GM23338 (cell line): Measurements from ENCODE around the gene TMEM88. TPM values are rescaled to one million over a fixed set of nuclear protein-coding genes. Genes with fewer than 3 reads are reported as not detected.

Source experiments
- ATAC-seq: fragments of 200-7000 bp; cut with Tn5 transposase; 3 replicates; pipeline ENCODE4 v1.9.1; 2020
- DNase-seq: peaks from one replicate; pipeline ENCODE4 v3.0.0-alpha.2; 2015; ENCODE audit warnings: low spot score
- H2AFZ ChIP-seq: fragments of 200-600 bp; sonication (generic); 2 replicates; pipeline ENCODE4 v1.8.0; 2016; ENCODE audit warnings: antibody characterized with exemption, mild to moderate bottlenecking, moderate library complexity
- H3F3A ChIP-seq: fragments of 200-600 bp; sonication (generic); replicated peaks from 2 replicates; pipeline ENCODE4 v1.8.0; 2017; ENCODE audit warnings: antibody characterized with exemption, mixed run types, low read depth
- H3K27ac ChIP-seq: fragments of 200-600 bp; sonication (generic); 2 replicates; pipeline ENCODE4 v1.6.1; 2016; ENCODE audit warnings: low read depth
- H3K27me3 ChIP-seq: fragments of 200-600 bp; sonication (generic); 2 replicates; pipeline ENCODE4 v1.8.0; 2016; ENCODE audit warnings: mild to moderate bottlenecking, mixed run types, moderate library complexity; ENCODE audit not compliant: insufficient read depth
- H3K36me3 ChIP-seq: fragments of 200-600 bp; sonication (generic); 2 replicates; pipeline ENCODE4 v1.8.0; 2016; ENCODE audit warnings: mild to moderate bottlenecking; ENCODE audit not compliant: insufficient read depth
- H3K4me1 ChIP-seq: fragments of 200-600 bp; sonication (generic); 2 replicates; pipeline ENCODE4 v1.8.0; 2016; ENCODE audit warnings: mild to moderate bottlenecking, moderate library complexity; ENCODE audit not compliant: insufficient read depth
- H3K4me2 ChIP-seq: fragments of 200-600 bp; sonication (generic); 2 replicates; pipeline ENCODE4 v1.7.1; 2017; ENCODE audit warnings: mixed run types
- H3K4me3 ChIP-seq: fragments of 200-600 bp; sonication (generic); 2 replicates; pipeline ENCODE4 v1.6.1; 2016; ENCODE audit warnings: mixed run types
- H3K79me2 ChIP-seq: fragments of 200-600 bp; sonication (generic); replicated peaks from 2 replicates; pipeline ENCODE4 v1.8.0; 2017; ENCODE audit warnings: mild to moderate bottlenecking; ENCODE audit not compliant: insufficient read depth
- H3K9me2 ChIP-seq: fragments of 200-600 bp; sonication (generic); 2 replicates; pipeline ENCODE4 v1.8.0; 2017; ENCODE audit not compliant: insufficient read depth
- H4K20me1 ChIP-seq: fragments of 200-600 bp; sonication (generic); replicated peaks from 2 replicates; pipeline ENCODE4 v1.8.0; 2017; ENCODE audit warnings: mild to moderate bottlenecking; ENCODE audit not compliant: insufficient read depth
- H3K27ac Mint-ChIP-seq: 2 replicates; pipeline ENCODE4 v1.8.0; 2020; ENCODE audit warnings: inconsistent platforms, mild to moderate bottlenecking, moderate library complexity, mixed read lengths
- H3K27me3 Mint-ChIP-seq: 3 replicates; pipeline ENCODE4 v1.8.0; 2022; ENCODE audit warnings: low read depth, mild to moderate bottlenecking, moderate library complexity, mixed read lengths, inconsistent platforms; ENCODE audit not compliant: insufficient read depth, poor library complexity
- H3K36me3 Mint-ChIP-seq: 3 replicates; pipeline ENCODE4 v1.8.0; 2021; ENCODE audit warnings: low read depth, mild to moderate bottlenecking, inconsistent platforms, moderate library complexity, mixed read lengths
- H3K4me1 Mint-ChIP-seq: 3 replicates; pipeline ENCODE4 v1.8.0; 2020; ENCODE audit warnings: mild to moderate bottlenecking, inconsistent platforms, mixed read lengths
- H3K4me3 Mint-ChIP-seq: 3 replicates; pipeline ENCODE4 v1.8.0; 2021; ENCODE audit warnings: moderate library complexity, mild to moderate bottlenecking, inconsistent platforms, mixed read lengths
- H3K9me3 Mint-ChIP-seq: 3 replicates; pipeline ENCODE4 v1.8.0; 2020; ENCODE audit warnings: moderate library complexity, mild to moderate bottlenecking, inconsistent platforms, mixed read lengths
- CREB1 ChIP-seq: fragments of 250-450 bp; sonication (Bioruptor Pico); IDR thresholded peaks from 2 replicates; pipeline ENCODE4 v1.5.0; 2020; ENCODE audit warnings: low read depth, mild to moderate bottlenecking, moderate library complexity
- EZH2 ChIP-seq: fragments of 200-600 bp; sonication (generic); IDR thresholded peaks from one replicate; pipeline ENCODE4 v1.8.0; 2017; ENCODE audit warnings: antibody characterized with exemption, mild to moderate bottlenecking, low read depth; ENCODE audit not compliant: unreplicated experiment
- EZH2phosphoT487 ChIP-seq: fragments of 200-600 bp; sonication (generic); IDR thresholded peaks from one replicate; pipeline ENCODE4 v1.8.1; 2018; ENCODE audit warnings: antibody characterized with exemption; ENCODE audit not compliant: unreplicated experiment
- JUNB ChIP-seq: IDR thresholded peaks from one replicate; pipeline ENCODE4 v1.6.1; 2016; ENCODE audit warnings: antibody characterized with exemption; ENCODE audit not compliant: unreplicated experiment
- NANOG ChIP-seq: IDR thresholded peaks from 2 replicates; pipeline ENCODE4 v1.6.1; 2016; ENCODE audit warnings: antibody characterized with exemption, borderline replicate concordance
- POLR2AphosphoS5 ChIP-seq: IDR thresholded peaks from 2 replicates; pipeline ENCODE4 v1.6.1; 2016; ENCODE audit warnings: antibody characterized with exemption, low read depth
- STAT1 ChIP-seq: IDR thresholded peaks from one replicate; pipeline ENCODE4 v1.6.1; 2016; ENCODE audit warnings: antibody characterized with exemption; ENCODE audit not compliant: unreplicated experiment
- ZNF114 ChIP-seq: fragments of 250-450 bp; sonication (Bioruptor Pico); IDR thresholded peaks from 2 replicates; pipeline ENCODE4 v1.5.0; 2020; ENCODE audit warnings: mild to moderate bottlenecking, moderate library complexity
- ZNF331 ChIP-seq: fragments of 250-450 bp; sonication (Bioruptor Pico); IDR thresholded peaks from 2 replicates; pipeline ENCODE4 v1.5.0; 2020; ENCODE audit warnings: low read depth, mild to moderate bottlenecking, moderate library complexity
- polyA plus RNA-seq: library from polyadenylated mRNA; unstranded; fragments of >200 nt; fragmentation: Nextera tagmentation; extraction: Ambion mirVana; gene quantifications from 2 replicates; pipeline ENCODE4 v1.2.1, GENCODE V29; 2016
- total RNA-seq: library from RNA; depleted of rRNA; stranded (reverse); fragments of >200 nt; shearing (Covaris generic); gene quantifications from 2 replicates; pipeline ENCODE4 v1.2.3, GENCODE V29; 2014
- TF ChIP-seq, protein P1 (sequence below): IDR thresholded peaks from one replicate; pipeline ENCODE4 v1.6.1; 2018; ENCODE audit warnings: antibody characterized with exemption; ENCODE audit not compliant: unreplicated experiment
- TF ChIP-seq, protein P2 (sequence below): fragments of 250-450 bp; sonication (Bioruptor Pico); IDR thresholded peaks from 2 replicates; pipeline ENCODE4 v1.5.0; 2020; ENCODE audit warnings: mild to moderate bottlenecking, moderate library complexity
- TF ChIP-seq, protein P3 (sequence below): IDR thresholded peaks from 2 replicates; pipeline ENCODE4 v1.6.1; 2016; ENCODE audit warnings: antibody characterized with exemption
- TF ChIP-seq, protein P4 (sequence below), 2 experiments: fragments of 200-600 bp in 1 of 2; sonication (generic) in 1 of 2; conservative IDR thresholded peaks; 2 replicates each; pipeline versions ENCODE4 v1.5.1 to v1.6.1; 2016 to 2017; ENCODE audit warnings: antibody characterized with exemption in 2 of 2, low read depth in 2 of 2, mild to moderate bottlenecking in 2 of 2, moderate library complexity in 1 of 2

TMEM88 gene
- total and polyA plus RNA-seq, 2 experiments from 2014 or later: 0.58 to 0.97 TPM

DNA sequence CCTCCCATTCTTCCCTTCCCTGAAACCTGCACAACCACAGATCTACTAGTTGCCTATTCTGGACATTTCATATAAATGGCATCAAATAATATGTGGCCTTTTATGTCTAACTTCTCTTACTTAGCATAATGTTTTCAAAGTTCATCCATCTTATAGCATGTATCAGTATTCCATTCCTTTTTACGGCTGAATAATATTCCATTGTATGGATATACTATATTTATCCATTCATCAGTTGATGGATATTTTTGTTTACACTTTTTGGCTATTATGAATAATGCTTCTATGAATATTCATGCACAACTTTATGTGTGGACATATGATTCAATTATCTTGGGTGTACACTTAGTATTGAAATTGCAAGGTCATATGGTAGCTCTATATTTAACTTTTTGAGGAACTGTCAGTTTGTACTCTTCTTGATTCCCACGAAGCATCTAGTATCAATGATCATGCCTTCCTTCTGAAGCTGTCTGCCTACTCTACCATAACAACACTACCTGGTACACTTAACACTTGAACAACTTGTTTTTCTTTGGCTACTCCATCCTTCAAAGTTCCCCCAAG is 21.0 kb downstream of the TMEM88 start:
- no peak overlapping the region for H3K4me3 ChIP-seq
- DNase-seq (no peak), ATAC-seq (no peak)
- H3K79me2 ChIP-seq: no peaks in the 10 kb centered on the region
- Mint-ChIP-seq H3K27ac (no peak overlapping the region), H3K4me1 (no peaks in the 10 kb centered on the region), H3K36me3 (no peaks in the 10 kb centered on the region), H3K27me3 (no peaks in the 10 kb centered on the region), H3K4me3 (no peak overlapping the region), H3K9me3 (no peaks in the 10 kb centered on the region)
- TF ChIP-seq, protein P1, sequence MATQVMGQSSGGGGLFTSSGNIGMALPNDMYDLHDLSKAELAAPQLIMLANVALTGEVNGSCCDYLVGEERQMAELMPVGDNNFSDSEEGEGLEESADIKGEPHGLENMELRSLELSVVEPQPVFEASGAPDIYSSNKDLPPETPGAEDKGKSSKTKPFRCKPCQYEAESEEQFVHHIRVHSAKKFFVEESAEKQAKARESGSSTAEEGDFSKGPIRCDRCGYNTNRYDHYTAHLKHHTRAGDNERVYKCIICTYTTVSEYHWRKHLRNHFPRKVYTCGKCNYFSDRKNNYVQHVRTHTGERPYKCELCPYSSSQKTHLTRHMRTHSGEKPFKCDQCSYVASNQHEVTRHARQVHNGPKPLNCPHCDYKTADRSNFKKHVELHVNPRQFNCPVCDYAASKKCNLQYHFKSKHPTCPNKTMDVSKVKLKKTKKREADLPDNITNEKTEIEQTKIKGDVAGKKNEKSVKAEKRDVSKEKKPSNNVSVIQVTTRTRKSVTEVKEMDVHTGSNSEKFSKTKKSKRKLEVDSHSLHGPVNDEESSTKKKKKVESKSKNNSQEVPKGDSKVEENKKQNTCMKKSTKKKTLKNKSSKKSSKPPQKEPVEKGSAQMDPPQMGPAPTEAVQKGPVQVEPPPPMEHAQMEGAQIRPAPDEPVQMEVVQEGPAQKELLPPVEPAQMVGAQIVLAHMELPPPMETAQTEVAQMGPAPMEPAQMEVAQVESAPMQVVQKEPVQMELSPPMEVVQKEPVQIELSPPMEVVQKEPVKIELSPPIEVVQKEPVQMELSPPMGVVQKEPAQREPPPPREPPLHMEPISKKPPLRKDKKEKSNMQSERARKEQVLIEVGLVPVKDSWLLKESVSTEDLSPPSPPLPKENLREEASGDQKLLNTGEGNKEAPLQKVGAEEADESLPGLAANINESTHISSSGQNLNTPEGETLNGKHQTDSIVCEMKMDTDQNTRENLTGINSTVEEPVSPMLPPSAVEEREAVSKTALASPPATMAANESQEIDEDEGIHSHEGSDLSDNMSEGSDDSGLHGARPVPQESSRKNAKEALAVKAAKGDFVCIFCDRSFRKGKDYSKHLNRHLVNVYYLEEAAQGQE: no peak
- TF ChIP-seq ZNF331 (CRISPR knock-in tag) (no peak), ZNF114 (CRISPR knock-in tag) (no peak), JUNB (no peak), STAT1 (no peak), POLR2AphosphoS5 (no peak), EZH2phosphoT487 (no peak), EZH2 (no peak), NANOG (no peak), CREB1 (CRISPR knock-in tag) (no peak)
- TF ChIP-seq, protein P2, sequence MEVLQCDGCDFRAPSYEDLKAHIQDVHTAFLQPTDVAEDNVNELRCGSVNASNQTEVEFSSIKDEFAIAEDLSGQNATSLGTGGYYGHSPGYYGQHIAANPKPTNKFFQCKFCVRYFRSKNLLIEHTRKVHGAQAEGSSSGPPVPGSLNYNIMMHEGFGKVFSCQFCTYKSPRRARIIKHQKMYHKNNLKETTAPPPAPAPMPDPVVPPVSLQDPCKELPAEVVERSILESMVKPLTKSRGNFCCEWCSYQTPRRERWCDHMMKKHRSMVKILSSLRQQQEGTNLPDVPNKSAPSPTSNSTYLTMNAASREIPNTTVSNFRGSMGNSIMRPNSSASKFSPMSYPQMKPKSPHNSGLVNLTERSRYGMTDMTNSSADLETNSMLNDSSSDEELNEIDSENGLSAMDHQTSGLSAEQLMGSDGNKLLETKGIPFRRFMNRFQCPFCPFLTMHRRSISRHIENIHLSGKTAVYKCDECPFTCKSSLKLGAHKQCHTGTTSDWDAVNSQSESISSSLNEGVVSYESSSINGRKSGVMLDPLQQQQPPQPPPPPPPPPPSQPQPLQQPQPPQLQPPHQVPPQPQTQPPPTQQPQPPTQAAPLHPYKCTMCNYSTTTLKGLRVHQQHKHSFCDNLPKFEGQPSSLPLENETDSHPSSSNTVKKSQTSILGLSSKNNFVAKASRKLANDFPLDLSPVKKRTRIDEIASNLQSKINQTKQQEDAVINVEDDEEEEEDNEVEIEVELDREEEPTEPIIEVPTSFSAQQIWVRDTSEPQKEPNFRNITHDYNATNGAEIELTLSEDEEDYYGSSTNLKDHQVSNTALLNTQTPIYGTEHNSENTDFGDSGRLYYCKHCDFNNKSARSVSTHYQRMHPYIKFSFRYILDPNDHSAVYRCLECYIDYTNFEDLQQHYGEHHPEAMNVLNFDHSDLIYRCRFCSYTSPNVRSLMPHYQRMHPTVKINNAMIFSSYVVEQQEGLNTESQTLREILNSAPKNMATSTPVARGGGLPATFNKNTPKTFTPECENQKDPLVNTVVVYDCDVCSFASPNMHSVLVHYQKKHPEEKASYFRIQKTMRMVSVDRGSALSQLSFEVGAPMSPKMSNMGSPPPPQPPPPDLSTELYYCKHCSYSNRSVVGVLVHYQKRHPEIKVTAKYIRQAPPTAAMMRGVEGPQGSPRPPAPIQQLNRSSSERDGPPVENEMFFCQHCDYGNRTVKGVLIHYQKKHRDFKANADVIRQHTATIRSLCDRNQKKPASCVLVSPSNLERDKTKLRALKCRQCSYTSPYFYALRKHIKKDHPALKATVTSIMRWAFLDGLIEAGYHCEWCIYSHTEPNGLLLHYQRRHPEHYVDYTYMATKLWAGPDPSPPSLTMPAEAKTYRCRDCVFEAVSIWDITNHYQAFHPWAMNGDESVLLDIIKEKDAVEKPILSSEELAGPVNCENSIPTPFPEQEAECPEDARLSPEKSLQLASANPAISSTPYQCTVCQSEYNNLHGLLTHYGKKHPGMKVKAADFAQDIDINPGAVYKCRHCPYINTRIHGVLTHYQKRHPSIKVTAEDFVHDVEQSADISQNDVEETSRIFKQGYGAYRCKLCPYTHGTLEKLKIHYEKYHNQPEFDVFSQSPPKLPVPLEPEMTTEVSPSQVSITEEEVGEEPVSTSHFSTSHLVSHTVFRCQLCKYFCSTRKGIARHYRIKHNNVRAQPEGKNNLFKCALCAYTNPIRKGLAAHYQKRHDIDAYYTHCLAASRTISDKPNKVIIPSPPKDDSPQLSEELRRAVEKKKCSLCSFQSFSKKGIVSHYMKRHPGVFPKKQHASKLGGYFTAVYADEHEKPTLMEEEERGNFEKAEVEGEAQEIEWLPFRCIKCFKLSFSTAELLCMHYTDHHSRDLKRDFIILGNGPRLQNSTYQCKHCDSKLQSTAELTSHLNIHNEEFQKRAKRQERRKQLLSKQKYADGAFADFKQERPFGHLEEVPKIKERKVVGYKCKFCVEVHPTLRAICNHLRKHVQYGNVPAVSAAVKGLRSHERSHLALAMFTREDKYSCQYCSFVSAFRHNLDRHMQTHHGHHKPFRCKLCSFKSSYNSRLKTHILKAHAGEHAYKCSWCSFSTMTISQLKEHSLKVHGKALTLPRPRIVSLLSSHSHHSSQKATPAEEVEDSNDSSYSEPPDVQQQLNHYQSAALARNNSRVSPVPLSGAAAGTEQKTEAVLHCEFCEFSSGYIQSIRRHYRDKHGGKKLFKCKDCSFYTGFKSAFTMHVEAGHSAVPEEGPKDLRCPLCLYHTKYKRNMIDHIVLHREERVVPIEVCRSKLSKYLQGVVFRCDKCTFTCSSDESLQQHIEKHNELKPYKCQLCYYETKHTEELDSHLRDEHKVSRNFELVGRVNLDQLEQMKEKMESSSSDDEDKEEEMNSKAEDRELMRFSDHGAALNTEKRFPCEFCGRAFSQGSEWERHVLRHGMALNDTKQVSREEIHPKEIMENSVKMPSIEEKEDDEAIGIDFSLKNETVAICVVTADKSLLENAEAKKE (CRISPR knock-in tag): no peak
- TF ChIP-seq, protein P3, sequence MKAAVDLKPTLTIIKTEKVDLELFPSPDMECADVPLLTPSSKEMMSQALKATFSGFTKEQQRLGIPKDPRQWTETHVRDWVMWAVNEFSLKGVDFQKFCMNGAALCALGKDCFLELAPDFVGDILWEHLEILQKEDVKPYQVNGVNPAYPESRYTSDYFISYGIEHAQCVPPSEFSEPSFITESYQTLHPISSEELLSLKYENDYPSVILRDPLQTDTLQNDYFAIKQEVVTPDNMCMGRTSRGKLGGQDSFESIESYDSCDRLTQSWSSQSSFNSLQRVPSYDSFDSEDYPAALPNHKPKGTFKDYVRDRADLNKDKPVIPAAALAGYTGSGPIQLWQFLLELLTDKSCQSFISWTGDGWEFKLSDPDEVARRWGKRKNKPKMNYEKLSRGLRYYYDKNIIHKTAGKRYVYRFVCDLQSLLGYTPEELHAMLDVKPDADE: no peak
- TF ChIP-seq, protein P4, sequence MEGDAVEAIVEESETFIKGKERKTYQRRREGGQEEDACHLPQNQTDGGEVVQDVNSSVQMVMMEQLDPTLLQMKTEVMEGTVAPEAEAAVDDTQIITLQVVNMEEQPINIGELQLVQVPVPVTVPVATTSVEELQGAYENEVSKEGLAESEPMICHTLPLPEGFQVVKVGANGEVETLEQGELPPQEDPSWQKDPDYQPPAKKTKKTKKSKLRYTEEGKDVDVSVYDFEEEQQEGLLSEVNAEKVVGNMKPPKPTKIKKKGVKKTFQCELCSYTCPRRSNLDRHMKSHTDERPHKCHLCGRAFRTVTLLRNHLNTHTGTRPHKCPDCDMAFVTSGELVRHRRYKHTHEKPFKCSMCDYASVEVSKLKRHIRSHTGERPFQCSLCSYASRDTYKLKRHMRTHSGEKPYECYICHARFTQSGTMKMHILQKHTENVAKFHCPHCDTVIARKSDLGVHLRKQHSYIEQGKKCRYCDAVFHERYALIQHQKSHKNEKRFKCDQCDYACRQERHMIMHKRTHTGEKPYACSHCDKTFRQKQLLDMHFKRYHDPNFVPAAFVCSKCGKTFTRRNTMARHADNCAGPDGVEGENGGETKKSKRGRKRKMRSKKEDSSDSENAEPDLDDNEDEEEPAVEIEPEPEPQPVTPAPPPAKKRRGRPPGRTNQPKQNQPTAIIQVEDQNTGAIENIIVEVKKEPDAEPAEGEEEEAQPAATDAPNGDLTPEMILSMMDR (conservative IDR thresholded peaks at IDR 0.05; ENCODE audit: low read depth in 2 of 2): no peak
- no peaks in the 10 kb centered on the region for H3K36me3 ChIP-seq
- no peak overlapping the region for H3K27ac ChIP-seq
- no peak overlapping the region for H3K4me2 ChIP-seq
- no peak overlapping the region for H2AFZ ChIP-seq
- no peaks in the 10 kb centered on the region for H3F3A ChIP-seq
- no peaks in the 10 kb centered on the region for H3K9me2 ChIP-seq
- no peaks in the 10 kb centered on the region for H4K20me1 ChIP-seq
- H3K27me3 ChIP-seq: peaks cover 7% of the 10 kb centered on the region; the same call in 1 of the 2 replicates
- no peaks in the 10 kb centered on the region for H3K4me1 ChIP-seq
